Body of pancreas (tissue), 4 donors: ENCODE results near the gene ZKSCAN4. TPM values are rescaled to one million over a fixed set of nuclear protein-coding genes. Genes with fewer than 3 reads are reported as not detected.

Experiments used
- ATAC-seq: fragments of 150-250 bp; one replicate; pipeline ENCODE4 v1.9.1; 2016
- DNase-seq, 4 donors: peaks; one replicate each; pipeline ENCODE4 v3.0.0-alpha.2; 2019
- H3K27ac ChIP-seq, 4 donors: fragments of 200-600 bp; sonication (generic); 1 replicate in 3 of 4; 2 replicates in 1 of 4; pipeline versions ENCODE4 v1.5.1 to v1.6.1; 2016 to 2019; ENCODE audit warnings: mild to moderate bottlenecking in 1 of 4, mixed read lengths in 1 of 4, moderate library complexity in 1 of 4
- H3K27me3 ChIP-seq, 2 donors: fragments of 200-600 bp; sonication (generic); one replicate each; pipeline ENCODE4 v1.6.0; 2016; ENCODE audit warnings: mild to moderate bottlenecking in 1 of 2
- H3K36me3 ChIP-seq, 2 donors: fragments of 200-600 bp; sonication (generic); replicated peaks in 1 of 2; 2 replicates each; pipeline ENCODE4 v1.5.1; 2016; ENCODE audit warnings: low read depth in 2 of 2; ENCODE audit not compliant: insufficient read depth in 1 of 2
- H3K4me1 ChIP-seq: fragments of 200-600 bp; sonication (generic); one replicate; pipeline ENCODE4 v1.6.0; 2016
- H3K4me3 ChIP-seq, 2 donors: fragments of 200-600 bp; sonication (generic); 1 replicate in 1 of 2; 2 replicates in 1 of 2; pipeline ENCODE4 v1.5.1; 2016 to 2019
- H3K9me3 ChIP-seq, 3 donors: fragments of 200-600 bp; sonication (generic); 1 replicate in 2 of 3; 2 replicates in 1 of 3; pipeline ENCODE4 v1.5.1; 2016
- POLR2A ChIP-seq, 3 donors: fragments of 450-650 bp; IDR thresholded peaks; one replicate each; pipeline ENCODE4 v1.6.1; 2016; ENCODE audit warnings: antibody characterized with exemption in 3 of 3, mild to moderate bottlenecking in 2 of 3
- WGBS, 2 donors: methylation state at CpG; one replicate each; pipeline ENCODE4 v1.1.5; 2017; 5-methylcytosine and 5-hydroxymethylcytosine counted together
- intact Hi-C: fragments of 100-400 bp; cut with DNase I; formaldehyde crosslinking; loops from one replicate; pipeline ENCODE4 v1.15.1; 2023
- total RNA-seq, 2 donors: library from RNA; depleted of rRNA; stranded (reverse); fragments of >200 nt; gene quantifications; one replicate each; pipeline ENCODE4 v1.1.0, GENCODE V29; 2016
- TF ChIP-seq, protein P1 (sequence below), 7 experiments: fragments of 450-650 bp in 4 of 7; fragments of 200-600 bp in 3 of 7; sonication (generic) in 3 of 7; IDR thresholded peaks; one replicate each; pipeline ENCODE4 v1.5.1; 2016 to 2019; ENCODE audit warnings: antibody characterized with exemption in 7 of 7

ZKSCAN4 gene
- total RNA-seq, 2 donors from 2014 or later = 2.3 to 2.6 TPM

DNA sequence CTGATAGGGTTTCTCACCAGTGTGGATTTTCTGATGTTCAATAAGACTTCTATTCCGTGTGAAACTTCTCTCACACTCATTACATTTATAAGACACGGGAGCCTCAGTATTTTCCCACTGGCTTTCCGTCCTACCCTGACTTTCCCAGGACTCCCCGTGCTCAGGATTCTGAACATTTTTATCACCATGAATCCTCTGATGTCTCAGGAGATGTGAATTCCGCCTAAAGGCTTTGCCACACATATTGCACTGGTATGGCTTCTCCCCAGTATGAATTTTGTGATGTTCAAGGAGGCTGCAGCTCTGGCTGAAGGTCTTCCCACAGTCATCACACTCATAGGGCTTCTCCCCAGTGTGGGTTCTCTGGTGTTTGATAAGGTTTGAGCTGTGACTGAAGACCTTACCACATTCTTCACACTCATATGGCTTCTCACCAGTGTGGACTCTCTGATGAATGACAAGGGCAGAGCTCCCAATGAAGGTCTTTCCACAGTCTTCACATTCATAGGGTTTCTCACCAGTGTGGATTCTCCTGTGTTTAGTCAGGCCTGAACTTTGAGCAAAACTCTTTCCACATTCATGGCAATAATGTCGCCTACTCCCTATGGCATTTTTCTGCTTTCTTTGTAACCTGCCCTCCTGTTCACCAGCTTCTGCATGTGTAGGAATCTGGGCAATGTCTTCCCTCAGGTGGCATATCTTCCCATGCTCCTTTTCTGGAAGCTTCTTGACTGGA lies 6.7 kb downstream of the ZKSCAN4 start:
- ATAC-seq (no peak), DNase-seq (no peak)
- TF ChIP-seq, protein P1, sequence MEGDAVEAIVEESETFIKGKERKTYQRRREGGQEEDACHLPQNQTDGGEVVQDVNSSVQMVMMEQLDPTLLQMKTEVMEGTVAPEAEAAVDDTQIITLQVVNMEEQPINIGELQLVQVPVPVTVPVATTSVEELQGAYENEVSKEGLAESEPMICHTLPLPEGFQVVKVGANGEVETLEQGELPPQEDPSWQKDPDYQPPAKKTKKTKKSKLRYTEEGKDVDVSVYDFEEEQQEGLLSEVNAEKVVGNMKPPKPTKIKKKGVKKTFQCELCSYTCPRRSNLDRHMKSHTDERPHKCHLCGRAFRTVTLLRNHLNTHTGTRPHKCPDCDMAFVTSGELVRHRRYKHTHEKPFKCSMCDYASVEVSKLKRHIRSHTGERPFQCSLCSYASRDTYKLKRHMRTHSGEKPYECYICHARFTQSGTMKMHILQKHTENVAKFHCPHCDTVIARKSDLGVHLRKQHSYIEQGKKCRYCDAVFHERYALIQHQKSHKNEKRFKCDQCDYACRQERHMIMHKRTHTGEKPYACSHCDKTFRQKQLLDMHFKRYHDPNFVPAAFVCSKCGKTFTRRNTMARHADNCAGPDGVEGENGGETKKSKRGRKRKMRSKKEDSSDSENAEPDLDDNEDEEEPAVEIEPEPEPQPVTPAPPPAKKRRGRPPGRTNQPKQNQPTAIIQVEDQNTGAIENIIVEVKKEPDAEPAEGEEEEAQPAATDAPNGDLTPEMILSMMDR (IDR thresholded peaks at IDR 0.05) = no peak
- no peak overlapping the region for H3K4me3 ChIP-seq
- intact Hi-C loops = no loop called here
- WGBS, 2 donors = 83 to 90% methylated on average over 6 of the region's 6 CpGs
- no peaks in the 10 kb centered on the region for H3K27me3 ChIP-seq
- H3K4me1 ChIP-seq = peaks cover under 1% of the 10 kb centered on the region
- H3K36me3 ChIP-seq = peaks cover 0 to 6% of the 10 kb centered on the region in 2 donors
- no peaks in the 10 kb centered on the region for H3K9me3 ChIP-seq
- H3K27ac ChIP-seq = no peak overlapping the region

GRCh38 chr6:28243946-28244345 lies 8.1 kb downstream of the ZKSCAN4 start:
- Histone ChIP-seq H3K27ac (no peak overlapping the region), H3K9me3 (no peaks in the 10 kb centered on the region), H3K4me1 (no peaks in the 10 kb centered on the region), H3K36me3 (peaks cover 0 to 6% of the 10 kb centered on the region in 2 donors), H3K27me3 (no peaks in the 10 kb centered on the region), H3K4me3 (no peak overlapping the region)
- no peak for ATAC-seq
- DNase-seq = no peak
- WGBS, 2 donors = 89 to 92% methylated on average over 3 of the region's 3 CpGs
- intact Hi-C loops = no loop called here
- no peak for TF ChIP-seq POLR2A (IDR thresholded peaks at IDR 0.05)
- TF ChIP-seq, protein P1 (IDR thresholded peaks at IDR 0.05) = no peak

GRCh38 chr6:28240471-28240870 lies 11.6 kb downstream of the ZKSCAN4 start:
- no peak for ATAC-seq

GRCh38 chr6:28239636-28240035 lies 12.4 kb downstream of the ZKSCAN4 start:
- TF ChIP-seq, protein P1 (IDR thresholded peaks at IDR 0.05) = no peak
- intact Hi-C loops = no loop called here
- H3K36me3 ChIP-seq = no peaks in the 10 kb centered on the region
- H3K9me3 ChIP-seq = no peaks in the 10 kb centered on the region
- WGBS, 2 donors = 57 to 60% methylated on average over 1 of the region's 1 CpG
- no peak for ATAC-seq
- no peak overlapping the region for H3K4me3 ChIP-seq
- H3K27ac ChIP-seq = no peak overlapping the region
- H3K27me3 ChIP-seq = no peaks in the 10 kb centered on the region
- DNase-seq = no peak
- H3K4me1 ChIP-seq = no peaks in the 10 kb centered on the region

More at GRCh38 chr6:28240471-28240870, 11.6 kb downstream of the ZKSCAN4 start:
- no peaks in the 10 kb centered on the region for H3K9me3 ChIP-seq
- peaks cover 0 to 2% of the 10 kb centered on the region in 2 donors for H3K36me3 ChIP-seq
- DNase-seq = no peak
- TF ChIP-seq, protein P1 (IDR thresholded peaks at IDR 0.05) = no peak
- no peak for TF ChIP-seq POLR2A (IDR thresholded peaks at IDR 0.05)
- no peaks in the 10 kb centered on the region for H3K4me1 ChIP-seq
- no peaks in the 10 kb centered on the region for H3K27me3 ChIP-seq
- intact Hi-C loops = no loop called here
- H3K4me3 ChIP-seq = no peak overlapping the region
- WGBS, 2 donors = 91 to 95% methylated on average over 1 of the region's 1 CpG
- H3K27ac ChIP-seq = no peak overlapping the region

DNA sequence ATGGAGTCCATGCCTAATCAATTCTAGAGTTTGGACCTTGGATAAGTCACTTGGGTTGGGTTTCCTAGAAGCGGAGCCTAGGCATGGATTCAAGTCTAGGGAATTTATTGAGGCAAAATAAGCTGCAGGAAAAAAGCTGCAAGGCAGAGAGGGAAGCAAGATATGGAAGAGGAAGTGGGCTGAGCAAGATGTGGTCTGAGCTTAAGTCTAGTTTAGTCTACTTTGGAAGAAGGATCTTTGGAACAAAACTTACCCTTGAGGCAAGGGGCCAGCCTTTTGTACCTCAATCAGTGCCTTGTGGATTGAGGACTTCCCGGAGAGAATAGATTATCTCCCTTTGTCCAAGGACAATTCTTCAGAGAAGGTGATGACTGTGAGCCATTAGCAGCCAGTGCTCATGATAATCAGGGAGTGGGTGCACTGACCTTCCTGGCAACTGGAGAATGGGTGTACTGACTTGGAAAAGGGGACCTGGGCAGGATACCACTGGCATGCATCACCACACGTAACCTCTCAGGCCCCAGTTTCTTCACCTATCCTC lies 16.1 kb downstream of the ZKSCAN4 start:
- DNase-seq = no peak
- 74 to 78% methylated on average over 3 of the region's 3 CpGs for WGBS, 2 donors
- H3K4me3 ChIP-seq = no peak overlapping the region
- peaks cover 0 to 13% of the 10 kb centered on the region in 2 donors for H3K36me3 ChIP-seq
- H3K27me3 ChIP-seq = no peaks in the 10 kb centered on the region
- no peaks in the 10 kb centered on the region for H3K4me1 ChIP-seq
- TF ChIP-seq, protein P1 (IDR thresholded peaks at IDR 0.05) = no peak
- H3K27ac ChIP-seq = no peak overlapping the region
- no peaks in the 10 kb centered on the region for H3K9me3 ChIP-seq
- intact Hi-C loops = no loop called here
- no peak for ATAC-seq
